MM.1S (cell line): ENCODE measurements around the gene KSR2.
"Not testable (repeated sequence)": the region's sequence is repeated elsewhere in the genome, so short reads cannot be mapped to it uniquely, and the experiment has no call there.

Experiments
- DNase-seq: peaks from one replicate; pipeline ENCODE4 v3.0.0-alpha.2; 2015
- H2AFZ ChIP-seq: fragments of 300-600 bp; sonication (generic); 2 replicates; pipeline ENCODE4 v1.6.0; 2016; ENCODE audit warnings: antibody characterized with exemption, low read length
- H3F3A ChIP-seq: fragments of 300-600 bp; sonication (generic); 2 replicates; pipeline ENCODE4 v1.6.1; 2016; ENCODE audit warnings: mild to moderate bottlenecking, antibody characterized with exemption, low read length, moderate library complexity, mixed read lengths; ENCODE audit not compliant: insufficient read depth
- H3K27ac ChIP-seq: fragments of 300-600 bp; sonication (generic); 2 replicates; pipeline ENCODE4 v1.5.1; 2016; ENCODE audit warnings: mild to moderate bottlenecking, low read length
- H3K27me3 ChIP-seq: fragments of 300-600 bp; sonication (generic); replicated peaks from 2 replicates; pipeline ENCODE4 v1.6.0; 2016; ENCODE audit warnings: low read length; ENCODE audit not compliant: insufficient read depth
- H3K36me3 ChIP-seq: fragments of 300-600 bp; sonication (generic); replicated peaks from 2 replicates; pipeline ENCODE4 v1.6.1; 2016; ENCODE audit warnings: mild to moderate bottlenecking, low read length, mixed read lengths; ENCODE audit not compliant: insufficient read depth
- H3K4me1 ChIP-seq: fragments of 300-600 bp; sonication (generic); 2 replicates; pipeline ENCODE4 v1.6.1; 2016; ENCODE audit warnings: low read length, mixed read lengths
- H3K4me2 ChIP-seq: fragments of 300-600 bp; sonication (generic); 2 replicates; pipeline ENCODE4 v1.6.0; 2016; ENCODE audit warnings: low read depth, low read length
- H3K4me3 ChIP-seq: fragments of 300-600 bp; sonication (generic); 2 replicates; pipeline ENCODE4 v1.5.1; 2016; ENCODE audit warnings: low read length, mixed read lengths
- H3K79me2 ChIP-seq: fragments of 300-600 bp; sonication (generic); 2 replicates; pipeline ENCODE4 v1.6.1; 2016; ENCODE audit warnings: mixed run types, low read length, mixed read lengths
- H3K9ac ChIP-seq: fragments of 300-600 bp; sonication (generic); 2 replicates; pipeline ENCODE4 v1.6.1; 2016; ENCODE audit warnings: low read length, mixed read lengths
- H3K9me2 ChIP-seq: fragments of 300-600 bp; sonication (generic); replicated peaks from 2 replicates; pipeline ENCODE4 v1.6.1; 2016; ENCODE audit warnings: mild to moderate bottlenecking, low read length, mixed read lengths; ENCODE audit not compliant: insufficient read depth
- H3K9me3 ChIP-seq: fragments of 300-600 bp; sonication (generic); replicated peaks from 2 replicates; pipeline ENCODE4 v1.6.1; 2016; ENCODE audit warnings: mild to moderate bottlenecking, low read length, mixed read lengths; ENCODE audit not compliant: insufficient read depth
- H4K20me1 ChIP-seq: fragments of 300-600 bp; sonication (generic); 2 replicates; pipeline ENCODE4 v1.6.1; 2016; ENCODE audit warnings: mild to moderate bottlenecking, low read length, moderate library complexity, mixed read lengths; ENCODE audit not compliant: insufficient read depth
- EZH2 ChIP-seq: fragments of 300-600 bp; sonication (generic); optimal IDR thresholded peaks from 2 replicates; pipeline ENCODE3; 2017; ENCODE audit warnings: low read depth, mild to moderate bottlenecking, antibody characterized with exemption, low read length, mixed read lengths
- EZH2phosphoT487 ChIP-seq: fragments of 300-600 bp; sonication (generic); IDR thresholded peaks from 2 replicates; pipeline ENCODE4 v1.6.1; 2018; ENCODE audit warnings: antibody characterized with exemption, low read length
- TF ChIP-seq, protein P1 (sequence below): fragments of 300-600 bp; sonication (generic); IDR thresholded peaks from 2 replicates; pipeline ENCODE4 v1.5.1; 2016; ENCODE audit warnings: antibody characterized with exemption, low read length, mixed read lengths

The KSR2 gene

DNA sequence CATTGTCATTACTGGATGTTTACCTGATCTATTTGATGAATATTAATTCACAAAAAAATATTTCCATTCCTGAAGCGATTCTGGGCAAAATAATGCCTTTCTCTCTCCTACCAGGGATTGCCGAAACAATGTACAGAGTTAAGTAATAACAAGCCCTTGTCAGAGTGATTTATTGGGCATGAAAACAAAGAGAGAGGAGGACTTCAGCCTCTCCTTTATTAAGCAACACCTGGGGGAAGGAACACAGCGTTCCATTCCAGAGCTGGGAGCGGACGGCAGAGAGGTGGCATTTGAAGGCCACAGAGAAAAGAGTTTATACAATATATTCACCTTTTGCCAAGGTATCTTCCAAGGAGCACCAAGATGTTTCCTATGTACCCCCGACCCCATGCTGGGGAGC is 165.8 kb downstream of the KSR2 start:
- H3K9ac ChIP-seq = no peak overlapping the region
- H2AFZ ChIP-seq = no peak overlapping the region
- no peaks in the 10 kb centered on the region for H3K79me2 ChIP-seq
- no peaks in the 10 kb centered on the region for H3K9me2 ChIP-seq
- no peak overlapping the region for H3K4me3 ChIP-seq
- DNase-seq = no peak
- no peak overlapping the region for H3K4me2 ChIP-seq
- no peaks in the 10 kb centered on the region for H3K9me3 ChIP-seq
- H3K27me3 ChIP-seq = no peaks in the 10 kb centered on the region
- no peaks in the 10 kb centered on the region for H3K4me1 ChIP-seq
- H3F3A ChIP-seq = no peaks in the 10 kb centered on the region
- no peak for TF ChIP-seq EZH2
- TF ChIP-seq, protein P1, sequence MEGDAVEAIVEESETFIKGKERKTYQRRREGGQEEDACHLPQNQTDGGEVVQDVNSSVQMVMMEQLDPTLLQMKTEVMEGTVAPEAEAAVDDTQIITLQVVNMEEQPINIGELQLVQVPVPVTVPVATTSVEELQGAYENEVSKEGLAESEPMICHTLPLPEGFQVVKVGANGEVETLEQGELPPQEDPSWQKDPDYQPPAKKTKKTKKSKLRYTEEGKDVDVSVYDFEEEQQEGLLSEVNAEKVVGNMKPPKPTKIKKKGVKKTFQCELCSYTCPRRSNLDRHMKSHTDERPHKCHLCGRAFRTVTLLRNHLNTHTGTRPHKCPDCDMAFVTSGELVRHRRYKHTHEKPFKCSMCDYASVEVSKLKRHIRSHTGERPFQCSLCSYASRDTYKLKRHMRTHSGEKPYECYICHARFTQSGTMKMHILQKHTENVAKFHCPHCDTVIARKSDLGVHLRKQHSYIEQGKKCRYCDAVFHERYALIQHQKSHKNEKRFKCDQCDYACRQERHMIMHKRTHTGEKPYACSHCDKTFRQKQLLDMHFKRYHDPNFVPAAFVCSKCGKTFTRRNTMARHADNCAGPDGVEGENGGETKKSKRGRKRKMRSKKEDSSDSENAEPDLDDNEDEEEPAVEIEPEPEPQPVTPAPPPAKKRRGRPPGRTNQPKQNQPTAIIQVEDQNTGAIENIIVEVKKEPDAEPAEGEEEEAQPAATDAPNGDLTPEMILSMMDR = no peak
- no peak for TF ChIP-seq EZH2phosphoT487
- H3K36me3 ChIP-seq = no peaks in the 10 kb centered on the region
- H3K27ac ChIP-seq = no peak overlapping the region
- H4K20me1 ChIP-seq = no peaks in the 10 kb centered on the region

DNA sequence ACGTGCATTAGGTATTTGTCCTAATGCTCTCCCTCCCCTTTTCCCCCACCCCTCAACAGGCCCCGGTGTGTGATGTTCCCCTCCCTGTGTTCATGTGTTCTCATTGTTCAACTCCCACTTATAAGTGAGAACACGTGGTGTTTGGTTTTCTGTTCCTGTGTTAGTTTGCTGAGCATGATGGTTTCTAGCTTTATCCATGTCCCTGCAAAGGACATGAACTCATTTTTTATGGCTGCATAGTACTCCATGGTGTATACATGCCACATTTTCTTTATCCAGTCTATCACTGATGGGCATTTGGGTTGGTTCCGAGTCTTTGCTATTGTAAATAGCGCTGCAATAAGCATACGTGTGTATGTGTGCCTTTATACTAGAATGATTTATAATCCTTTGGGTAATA is 168.1 kb downstream of the KSR2 start:
- H3K9me3 ChIP-seq, H3F3A ChIP-seq, H3K4me2 ChIP-seq, H3K36me3 ChIP-seq, H3K4me1 ChIP-seq, H3K9me2 ChIP-seq, H3K4me3 ChIP-seq, H3K79me2 ChIP-seq, H4K20me1 ChIP-seq, DNase-seq, H3K27me3 ChIP-seq, H2AFZ ChIP-seq, H3K27ac ChIP-seq, H3K9ac ChIP-seq: not testable (repeated sequence)

- no peak for DNase-seq
- Histone ChIP-seq H3F3A (no peaks in the 10 kb centered on the region), H3K36me3 (no peaks in the 10 kb centered on the region), H4K20me1 (no peaks in the 10 kb centered on the region), H3K4me1 (no peaks in the 10 kb centered on the region), H3K27me3 (no peaks in the 10 kb centered on the region), H3K9me3 (no peaks in the 10 kb centered on the region), H3K9me2 (no peaks in the 10 kb centered on the region), H3K4me3 (no peak overlapping the region), H3K9ac (no peak overlapping the region), H3K79me2 (no peaks in the 10 kb centered on the region), H3K27ac (no peak overlapping the region), H3K4me2 (no peak overlapping the region), H2AFZ (no peak overlapping the region)
- TF ChIP-seq, protein P1 = no peak
- no peak for TF ChIP-seq EZH2
- TF ChIP-seq EZH2phosphoT487 = no peak
These were observed 171.6 kb downstream of the KSR2 start for GRCh38 chr12:117797202-117797601.

DNA sequence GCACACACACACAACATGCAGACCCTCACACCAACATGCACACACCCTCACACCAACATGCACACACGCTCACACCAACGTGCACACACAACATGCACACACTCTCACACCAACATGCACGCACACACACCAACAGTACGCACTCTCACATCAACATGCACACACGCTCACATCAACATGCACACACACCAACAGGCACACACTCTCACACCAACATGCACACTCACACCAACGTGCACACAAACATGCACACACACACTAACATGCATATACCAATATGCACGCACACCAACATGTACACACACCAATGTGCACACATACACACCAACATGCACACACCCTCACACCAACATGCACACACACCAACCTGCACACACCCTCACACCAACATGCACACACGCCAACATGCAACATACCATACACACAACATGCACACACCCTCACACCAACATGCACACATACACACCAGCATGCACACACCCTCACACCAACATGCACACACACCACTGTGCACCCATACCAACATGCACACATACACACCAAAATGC is 175.8 kb downstream of the KSR2 start:
- no peak overlapping the region for H3K27ac ChIP-seq
- H3K9me3 ChIP-seq = no peaks in the 10 kb centered on the region
- H3K4me3 ChIP-seq = no peak overlapping the region
- H3F3A ChIP-seq = no peaks in the 10 kb centered on the region
- no peaks in the 10 kb centered on the region for H3K9me2 ChIP-seq
- H3K4me2 ChIP-seq = no peak overlapping the region
- no peaks in the 10 kb centered on the region for H3K4me1 ChIP-seq
- DNase-seq = no peak
- H3K9ac ChIP-seq = no peak overlapping the region
- no peak overlapping the region for H2AFZ ChIP-seq
- no peaks in the 10 kb centered on the region for H4K20me1 ChIP-seq
- no peak for TF ChIP-seq EZH2phosphoT487
- TF ChIP-seq, protein P1 = no peak
- no peak for TF ChIP-seq EZH2
- H3K27me3 ChIP-seq = no peaks in the 10 kb centered on the region
- H3K79me2 ChIP-seq = no peaks in the 10 kb centered on the region
- no peaks in the 10 kb centered on the region for H3K36me3 ChIP-seq
